Measurements from ENCODE around the gene METAP1D. TPM values are rescaled to one million over a fixed set of nuclear protein-coding genes. Genes with fewer than 3 reads are reported as not detected.
A peak's percentile ranks its signal among the peaks of the same experiment; 100 is the strongest.

METAP1D gene
- polyA plus RNA-seq, 2 of the 4 experiments (the other 2 are of a cell fraction) = 7.3 to 13.3 TPM

DNA sequence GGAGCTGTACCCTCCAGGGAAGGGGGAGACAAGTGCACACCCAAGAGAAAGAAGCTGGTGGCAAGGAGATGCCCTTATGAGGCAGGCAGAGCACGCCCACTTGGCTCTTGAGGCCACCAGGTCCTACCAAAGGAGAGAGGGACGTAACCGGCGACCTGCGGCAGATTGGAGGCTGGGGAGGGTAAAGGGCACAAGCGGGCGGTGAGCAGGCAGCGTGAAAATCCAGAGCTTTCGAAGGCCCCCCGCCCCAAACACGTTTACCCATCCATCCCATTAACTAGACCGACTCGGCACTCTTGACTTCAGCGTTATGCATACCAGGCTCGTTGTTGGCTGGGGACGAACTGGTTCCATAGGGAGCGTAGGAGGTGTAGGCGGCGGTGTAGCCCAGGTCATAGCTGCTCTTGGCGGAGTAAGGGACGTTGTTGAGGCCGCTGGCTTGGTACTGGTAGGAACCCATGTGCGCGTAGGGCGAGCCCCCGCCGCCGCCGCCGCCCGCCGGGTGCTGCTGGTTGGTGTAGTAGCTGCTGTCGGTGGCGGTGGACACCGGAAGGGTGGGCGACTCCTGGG, 102.2 kb downstream of the METAP1D start (continued):
- TF ChIP-seq ZSCAN20 (CRISPR knock-in tag; IDR thresholded peaks at IDR 0.05) = no peak
- no peak for TF ChIP-seq KDM1A (IDR thresholded peaks at IDR 0.05; ENCODE audit: low read depth)
- TF ChIP-seq, protein P1, sequence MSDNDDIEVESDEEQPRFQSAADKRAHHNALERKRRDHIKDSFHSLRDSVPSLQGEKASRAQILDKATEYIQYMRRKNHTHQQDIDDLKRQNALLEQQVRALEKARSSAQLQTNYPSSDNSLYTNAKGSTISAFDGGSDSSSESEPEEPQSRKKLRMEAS (IDR thresholded peaks at IDR 0.05) = no peak
- no peak for TF ChIP-seq POLR2A (IDR thresholded peaks at IDR 0.05; ENCODE audit: low read length)

DNA sequence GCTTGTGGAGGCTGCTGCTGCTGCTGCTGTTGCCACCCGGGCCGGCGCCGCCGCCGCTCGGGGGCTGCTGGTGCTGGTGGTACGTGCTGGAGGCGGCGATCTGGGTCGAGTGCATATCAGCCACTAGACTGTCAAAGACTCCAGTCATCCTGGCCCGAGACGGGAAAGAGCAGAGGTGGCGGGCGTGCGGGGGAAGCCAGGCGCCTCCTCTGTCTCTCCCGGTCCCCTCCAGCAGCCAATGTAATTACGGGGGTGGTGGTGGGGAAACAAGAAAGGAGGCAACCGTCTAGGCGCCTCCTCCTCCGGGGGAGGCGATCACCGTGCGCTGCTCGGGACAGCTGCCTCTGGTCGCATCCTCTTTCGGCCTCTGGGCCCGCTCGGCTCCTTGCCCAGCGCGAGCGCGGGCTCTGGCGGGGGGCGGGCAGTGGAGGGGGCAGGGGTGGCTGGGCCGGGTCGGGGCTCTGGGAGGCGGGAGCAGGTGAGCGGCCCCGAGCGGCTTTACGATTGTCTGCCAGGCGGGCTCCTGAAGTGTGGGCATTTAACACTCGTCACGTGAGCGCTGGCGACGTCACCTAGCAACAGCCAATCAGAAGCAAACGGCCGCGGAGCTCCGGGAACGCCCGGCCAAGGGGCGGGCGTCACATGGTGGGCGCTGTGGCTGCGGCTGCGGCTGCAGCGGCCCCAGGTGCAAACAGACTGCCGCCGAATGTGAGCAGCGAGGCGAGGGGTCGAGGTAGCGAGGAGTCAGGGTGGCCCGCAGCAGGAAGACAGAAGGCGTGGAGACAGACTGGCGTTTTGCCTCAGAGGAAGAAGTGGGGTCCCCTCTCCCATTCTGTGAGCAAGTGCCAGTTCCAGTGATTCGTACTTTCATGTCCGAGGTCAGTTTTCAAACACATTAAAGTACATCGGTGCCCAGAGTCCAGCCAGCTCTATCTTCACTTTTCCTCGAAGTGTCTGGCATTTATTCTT, 102.9 kb downstream of the METAP1D start, which contains the start of gene DLX2:
Gene DLX2 (minus strand): TSS at position 510 of the 969 bp plus-strand sequence. CDS start 362 bp downstream, at position 148.
- under 1% methylated on average over 20 of the region's 74 CpGs for WGBS (ENCODE audit: missing lambda C conversion rate)
- ATAC-seq = peak; percentile 66 to 81
- FAIRE-seq = no peak
- Histone ChIP-seq H3K4me1 (peaks cover 26% of the 10 kb centered on the region), H3K4me2 (peak within 1 kb of the TSS; percentile 96), H3K4me3 (peak within 1 kb of the TSS; percentile 74), H3K9me3 (no peaks in the 10 kb centered on the region), H3K27ac (peak within 1 kb of the TSS; percentile 45 to 74; a peak in 5 of 6 replicates)
- ChIA-PET CTCF (interaction anchor here (0.7 to 9.4 kb wide), 19 partner anchors 10 to 547 kb away, joined by 3 to 128 read pairs (median 4); partner anchors contain the start of genes DLX1 and SLC25A12), POLR2A (interaction anchor here (0.6 to 1.9 kb wide), 9 partner anchors 18 to 502 kb away, joined by 3 to 17 read pairs (median 5); partner anchors contain the start of genes DLX1, HAT1 and SLC25A12)
- peak; percentile 85 to 91 for DNase-seq (ENCODE audit: low read depth in 1 of 2, low spot score in 1 of 2)
- TF ChIP-seq TP53 (CRISPR knock-in tag; IDR thresholded peaks at IDR 0.05) = no peak
- TF ChIP-seq BHLHE40 (IDR thresholded peaks at IDR 0.05; ENCODE audit: low read depth, low read length) = peak; percentile 77
- peak; percentile 47; the same call in 1 of the 2 replicates for TF ChIP-seq PHF8 (IDR thresholded peaks at IDR 0.05; ENCODE audit: borderline replicate concordance, low read depth)
- no peak for TF ChIP-seq MYC (IDR thresholded peaks at IDR 0.05; ENCODE audit: borderline replicate concordance, low read length)
- TF ChIP-seq, protein P2, sequence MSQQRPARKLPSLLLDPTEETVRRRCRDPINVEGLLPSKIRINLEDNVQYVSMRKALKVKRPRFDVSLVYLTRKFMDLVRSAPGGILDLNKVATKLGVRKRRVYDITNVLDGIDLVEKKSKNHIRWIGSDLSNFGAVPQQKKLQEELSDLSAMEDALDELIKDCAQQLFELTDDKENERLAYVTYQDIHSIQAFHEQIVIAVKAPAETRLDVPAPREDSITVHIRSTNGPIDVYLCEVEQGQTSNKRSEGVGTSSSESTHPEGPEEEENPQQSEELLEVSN (IDR thresholded peaks at IDR 0.05; ENCODE audit: borderline replicate concordance, low read depth) = peak; percentile 61
- 0 out of 2 replicates have a peak, but pooled peaks have one; percentile 17 for TF ChIP-seq RFX5 (IDR thresholded peaks at IDR 0.05)
- TF ChIP-seq POLR2AphosphoS2 (conservative IDR thresholded peaks at IDR 0.05; ENCODE audit: low read length) = no peak
- no peak for TF ChIP-seq ZC3H11A (IDR thresholded peaks at IDR 0.05)
- TF ChIP-seq, protein P1 (IDR thresholded peaks at IDR 0.05) = peak; percentile 82
- 0 out of 5 replicates have a peak, but pooled peaks of 1 of the 2 experiments have one; percentile 6 for TF ChIP-seq RAD21 (conservative IDR thresholded peaks at IDR 0.05 in 1 of 2, IDR thresholded peaks at IDR 0.05 in 1 of 2)
- peak in 1 of 2 experiments; percentile 52; a peak in 1 of 5 replicates for TF ChIP-seq JUN (IDR thresholded peaks at IDR 0.05)
- no peak for TF ChIP-seq KDM5A (IDR thresholded peaks at IDR 0.05)
- no peak for TF ChIP-seq NR3C1 (IDR thresholded peaks at IDR 0.05)
- TF ChIP-seq, protein P3, sequence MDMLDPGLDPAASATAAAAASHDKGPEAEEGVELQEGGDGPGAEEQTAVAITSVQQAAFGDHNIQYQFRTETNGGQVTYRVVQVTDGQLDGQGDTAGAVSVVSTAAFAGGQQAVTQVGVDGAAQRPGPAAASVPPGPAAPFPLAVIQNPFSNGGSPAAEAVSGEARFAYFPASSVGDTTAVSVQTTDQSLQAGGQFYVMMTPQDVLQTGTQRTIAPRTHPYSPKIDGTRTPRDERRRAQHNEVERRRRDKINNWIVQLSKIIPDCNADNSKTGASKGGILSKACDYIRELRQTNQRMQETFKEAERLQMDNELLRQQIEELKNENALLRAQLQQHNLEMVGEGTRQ (IDR thresholded peaks at IDR 0.05) = peak; percentile 96
- 0 out of 2 replicates have a peak, but pooled peaks have one; percentile 20 for TF ChIP-seq POLR2A (IDR thresholded peaks at IDR 0.05; ENCODE audit: low read length)
- no peak for TF ChIP-seq CBX2 (IDR thresholded peaks at IDR 0.05; ENCODE audit: borderline replicate concordance, low read depth)
